HepG2 (cell line): ENCODE results near the gene SECTM1. TPM values are rescaled to one million over a fixed set of nuclear protein-coding genes. Genes with fewer than 3 reads are reported as not detected.
A peak's percentile ranks its signal among the peaks of the same experiment; 100 is the strongest.

ENCODE experiments used
- ARID2 ChIP-seq: sonication (generic); formaldehyde crosslinking; IDR thresholded peaks from 2 replicates; pipeline ENCODE4 v1.8.1; 2022; ENCODE audit warnings: mild to moderate bottlenecking, missing genetic modification reagents, borderline replicate concordance
- ELF4 ChIP-seq: sonication (generic); formaldehyde crosslinking; IDR thresholded peaks from 2 replicates; pipeline ENCODE4 v1.5.0; 2020; ENCODE audit warnings: missing genetic modification reagents, mild to moderate bottlenecking, moderate library complexity, borderline replicate concordance
- HMGA1 ChIP-seq: sonication (generic); formaldehyde crosslinking; conservative IDR thresholded peaks from 2 replicates; pipeline ENCODE4 v1.4.0; 2020; ENCODE audit warnings: missing genetic modification reagents
- KDM1A ChIP-seq: IDR thresholded peaks from 2 replicates; pipeline ENCODE4 v1.6.1; 2016; ENCODE audit warnings: missing compliant biosample characterization
- MAFG ChIP-seq: sonication (generic); formaldehyde crosslinking; IDR thresholded peaks from 2 replicates; pipeline ENCODE4 v1.5.1; 2020; ENCODE audit warnings: mild to moderate bottlenecking, missing genetic modification reagents
- NPAS2 ChIP-seq: sonication (generic); formaldehyde crosslinking; IDR thresholded peaks from 2 replicates; pipeline ENCODE4 v1.8.0; 2022; ENCODE audit warnings: mild to moderate bottlenecking, missing genetic modification reagents, borderline replicate concordance
- RBFOX2 ChIP-seq: fragments of 200-400 bp; formaldehyde crosslinking; IDR thresholded peaks from 2 replicates; pipeline ENCODE4 v1.6.1; 2017; ENCODE audit warnings: low read depth, mild to moderate bottlenecking, low read length
- RFXAP ChIP-seq: sonication (generic); formaldehyde crosslinking; IDR thresholded peaks from 2 replicates; pipeline ENCODE4 v1.4.0; 2020; ENCODE audit warnings: missing genetic modification reagents, borderline replicate concordance
- SALL2 ChIP-seq: sonication (generic); formaldehyde crosslinking; IDR thresholded peaks from 2 replicates; pipeline ENCODE4 v1.8.1; 2023; ENCODE audit warnings: mild to moderate bottlenecking, missing genetic modification reagents, inconsistent platforms
- SIX1 ChIP-seq: sonication (generic); formaldehyde crosslinking; IDR thresholded peaks from 2 replicates; pipeline ENCODE4 v1.4.0; 2020; ENCODE audit warnings: missing genetic modification reagents, borderline replicate concordance
- SRSF9 ChIP-seq: fragments of 200-400 bp; formaldehyde crosslinking; IDR thresholded peaks from 2 replicates; pipeline ENCODE4 v1.6.1; 2018; ENCODE audit warnings: borderline replicate concordance, mild to moderate bottlenecking, low read depth, low read length; ENCODE audit not compliant: insufficient read depth, poor library complexity, severe bottlenecking
- TAF15 ChIP-seq: fragments of 200-400 bp; formaldehyde crosslinking; IDR thresholded peaks from one replicate; pipeline ENCODE4 v1.6.1; 2018; ENCODE audit warnings: mild to moderate bottlenecking, low read depth, low read length; ENCODE audit not compliant: poor library complexity, severe bottlenecking
- XBP1 ChIP-seq: sonication (generic); formaldehyde crosslinking; IDR thresholded peaks from 2 replicates; pipeline ENCODE4 v1.5.0; 2020; ENCODE audit warnings: missing genetic modification reagents
- ZNF331 ChIP-seq: sonication (generic); formaldehyde crosslinking; IDR thresholded peaks from 2 replicates; pipeline ENCODE4 v1.4.0; 2020; ENCODE audit warnings: missing genetic modification reagents
- ZNF350 ChIP-seq: sonication (generic); formaldehyde crosslinking; IDR thresholded peaks from 2 replicates; pipeline ENCODE4 v1.4.0; 2020; ENCODE audit warnings: mild to moderate bottlenecking, low read depth, missing genetic modification reagents, borderline replicate concordance
- ZNF484 ChIP-seq: sonication (generic); formaldehyde crosslinking; IDR thresholded peaks from 2 replicates; pipeline ENCODE4 v1.5.1; 2020; ENCODE audit warnings: mild to moderate bottlenecking, low read depth, missing genetic modification reagents, borderline replicate concordance
- ZNF510 ChIP-seq: sonication (generic); formaldehyde crosslinking; IDR thresholded peaks from 2 replicates; pipeline ENCODE4 v1.4.0; 2020; ENCODE audit warnings: low read depth, mild to moderate bottlenecking, missing genetic modification reagents
- ZNF619 ChIP-seq: sonication (generic); formaldehyde crosslinking; IDR thresholded peaks from 2 replicates; pipeline ENCODE4 v1.4.0; 2020; ENCODE audit warnings: mild to moderate bottlenecking, missing genetic modification reagents
- polyA plus RNA-seq, 8 experiments: library from polyadenylated mRNA; depleted of rRNA in 3 of 8; stranded (reverse) in 7 of 8; unstranded in 1 of 8; fragments of >200 nt; fragmentation: Illumina TruSeq in 4 of 8; extraction: Trizol in 4 of 8; gene quantifications; 2 replicates each; pipeline versions ENCODE4 v1.2.1 to v1.2.3, GENCODE V29; 2011 to 2016; ENCODE audit warnings: low read depth in 4 of 8, missing spikeins in 1 of 8, mixed read lengths in 1 of 8; ENCODE audit not compliant: insufficient read depth in 1 of 8
- total RNA-seq, 5 experiments: library from RNA; depleted of rRNA; stranded (reverse); fragments of >200 nt; fragmentation: Illumina TruSeq; extraction: Trizol; gene quantifications; 2 replicates each; pipeline ENCODE4 v1.2.3, GENCODE V29; 2016; ENCODE audit warnings: low read depth in 1 of 5
- TF ChIP-seq, protein P1 (sequence below): sonication (generic); formaldehyde crosslinking; IDR thresholded peaks from 2 replicates; pipeline ENCODE4 v1.5.0; 2020; ENCODE audit warnings: mild to moderate bottlenecking, missing genetic modification reagents, borderline replicate concordance
- TF ChIP-seq, protein P2 (sequence below): sonication (generic); formaldehyde crosslinking; IDR thresholded peaks from 2 replicates; pipeline ENCODE4 v1.8.1; 2022; ENCODE audit warnings: mild to moderate bottlenecking, missing genetic modification reagents

The SECTM1 gene
- total and polyA plus RNA-seq, 2 of the 13 experiments (the other 11 are each of a cell fraction or from before 2014, with no cell fraction given), result 3.5 to 5.3 TPM

DNA sequence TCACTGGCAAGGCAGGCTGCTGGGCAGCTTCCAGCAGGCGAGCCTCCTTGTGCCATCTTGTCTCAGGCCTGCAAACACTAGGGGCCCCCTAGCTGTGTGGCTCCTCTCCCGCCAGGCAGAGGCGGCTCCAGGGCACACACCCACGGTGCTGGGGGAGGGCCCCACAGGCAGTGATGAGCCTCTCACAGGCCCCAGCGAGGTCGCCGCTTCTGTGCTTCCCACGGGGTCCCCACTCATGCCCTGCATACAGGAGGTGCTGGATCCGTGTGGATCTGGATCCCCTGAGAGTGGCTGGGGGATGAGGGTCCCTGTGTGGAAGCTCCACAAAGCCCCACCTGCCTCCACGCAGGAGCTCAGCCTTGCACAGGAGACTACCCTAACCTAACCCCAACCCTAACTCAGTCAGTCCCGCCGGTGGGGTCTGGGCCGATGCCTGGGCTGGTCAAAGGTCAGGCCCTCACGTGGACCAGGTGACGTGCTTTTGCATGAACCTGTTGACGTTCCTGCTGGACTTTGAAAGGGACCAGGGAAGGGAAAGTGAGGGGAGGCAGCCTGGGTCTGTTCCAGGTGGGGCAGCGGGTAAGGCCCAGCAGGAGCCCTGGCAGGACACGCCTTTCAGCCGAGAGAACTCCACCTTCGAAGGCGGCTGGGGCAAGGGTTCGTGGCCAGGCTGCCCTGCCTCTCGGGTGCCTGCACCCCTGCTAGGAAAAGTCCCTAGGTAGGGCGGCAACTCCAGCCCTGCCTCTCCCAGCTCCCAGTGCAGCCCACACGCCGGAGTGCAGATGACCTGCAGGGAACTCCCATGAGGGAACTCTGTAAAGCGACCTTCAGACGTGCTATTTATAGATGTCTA is 5.2 kb downstream of the SECTM1 start (continued):
- TF ChIP-seq RFXAP (CRISPR knock-in tag) (peak; percentile 49; the same call in 1 of the 2 replicates), RBFOX2 (peak; percentile 63), ZNF510 (peak; percentile 91; the same call in 1 of the 2 replicates), ZNF484 (CRISPR knock-in tag) (no peak), KDM1A (peak; percentile 20; the same call in 1 of the 2 replicates), HMGA1 (CRISPR knock-in tag) (no peak), NPAS2 (CRISPR knock-in tag) (peak; percentile 99), ARID2 (CRISPR knock-in tag) (peak; percentile 95), ELF4 (CRISPR knock-in tag) (no peak), SALL2 (CRISPR knock-in tag) (peak; percentile 79), XBP1 (CRISPR knock-in tag) (no peak), SRSF9 (no peak), SIX1 (CRISPR knock-in tag) (no peak), MAFG (CRISPR knock-in tag) (no peak), ZNF619 (CRISPR knock-in tag) (peak; percentile 37; the same call in 1 of the 2 replicates), ZNF350 (CRISPR knock-in tag) (peak; percentile 92; the same call in 1 of the 2 replicates), ZNF331 (CRISPR knock-in tag) (peak; percentile 87), TAF15 (peak; percentile 46)
- TF ChIP-seq, protein P1, sequence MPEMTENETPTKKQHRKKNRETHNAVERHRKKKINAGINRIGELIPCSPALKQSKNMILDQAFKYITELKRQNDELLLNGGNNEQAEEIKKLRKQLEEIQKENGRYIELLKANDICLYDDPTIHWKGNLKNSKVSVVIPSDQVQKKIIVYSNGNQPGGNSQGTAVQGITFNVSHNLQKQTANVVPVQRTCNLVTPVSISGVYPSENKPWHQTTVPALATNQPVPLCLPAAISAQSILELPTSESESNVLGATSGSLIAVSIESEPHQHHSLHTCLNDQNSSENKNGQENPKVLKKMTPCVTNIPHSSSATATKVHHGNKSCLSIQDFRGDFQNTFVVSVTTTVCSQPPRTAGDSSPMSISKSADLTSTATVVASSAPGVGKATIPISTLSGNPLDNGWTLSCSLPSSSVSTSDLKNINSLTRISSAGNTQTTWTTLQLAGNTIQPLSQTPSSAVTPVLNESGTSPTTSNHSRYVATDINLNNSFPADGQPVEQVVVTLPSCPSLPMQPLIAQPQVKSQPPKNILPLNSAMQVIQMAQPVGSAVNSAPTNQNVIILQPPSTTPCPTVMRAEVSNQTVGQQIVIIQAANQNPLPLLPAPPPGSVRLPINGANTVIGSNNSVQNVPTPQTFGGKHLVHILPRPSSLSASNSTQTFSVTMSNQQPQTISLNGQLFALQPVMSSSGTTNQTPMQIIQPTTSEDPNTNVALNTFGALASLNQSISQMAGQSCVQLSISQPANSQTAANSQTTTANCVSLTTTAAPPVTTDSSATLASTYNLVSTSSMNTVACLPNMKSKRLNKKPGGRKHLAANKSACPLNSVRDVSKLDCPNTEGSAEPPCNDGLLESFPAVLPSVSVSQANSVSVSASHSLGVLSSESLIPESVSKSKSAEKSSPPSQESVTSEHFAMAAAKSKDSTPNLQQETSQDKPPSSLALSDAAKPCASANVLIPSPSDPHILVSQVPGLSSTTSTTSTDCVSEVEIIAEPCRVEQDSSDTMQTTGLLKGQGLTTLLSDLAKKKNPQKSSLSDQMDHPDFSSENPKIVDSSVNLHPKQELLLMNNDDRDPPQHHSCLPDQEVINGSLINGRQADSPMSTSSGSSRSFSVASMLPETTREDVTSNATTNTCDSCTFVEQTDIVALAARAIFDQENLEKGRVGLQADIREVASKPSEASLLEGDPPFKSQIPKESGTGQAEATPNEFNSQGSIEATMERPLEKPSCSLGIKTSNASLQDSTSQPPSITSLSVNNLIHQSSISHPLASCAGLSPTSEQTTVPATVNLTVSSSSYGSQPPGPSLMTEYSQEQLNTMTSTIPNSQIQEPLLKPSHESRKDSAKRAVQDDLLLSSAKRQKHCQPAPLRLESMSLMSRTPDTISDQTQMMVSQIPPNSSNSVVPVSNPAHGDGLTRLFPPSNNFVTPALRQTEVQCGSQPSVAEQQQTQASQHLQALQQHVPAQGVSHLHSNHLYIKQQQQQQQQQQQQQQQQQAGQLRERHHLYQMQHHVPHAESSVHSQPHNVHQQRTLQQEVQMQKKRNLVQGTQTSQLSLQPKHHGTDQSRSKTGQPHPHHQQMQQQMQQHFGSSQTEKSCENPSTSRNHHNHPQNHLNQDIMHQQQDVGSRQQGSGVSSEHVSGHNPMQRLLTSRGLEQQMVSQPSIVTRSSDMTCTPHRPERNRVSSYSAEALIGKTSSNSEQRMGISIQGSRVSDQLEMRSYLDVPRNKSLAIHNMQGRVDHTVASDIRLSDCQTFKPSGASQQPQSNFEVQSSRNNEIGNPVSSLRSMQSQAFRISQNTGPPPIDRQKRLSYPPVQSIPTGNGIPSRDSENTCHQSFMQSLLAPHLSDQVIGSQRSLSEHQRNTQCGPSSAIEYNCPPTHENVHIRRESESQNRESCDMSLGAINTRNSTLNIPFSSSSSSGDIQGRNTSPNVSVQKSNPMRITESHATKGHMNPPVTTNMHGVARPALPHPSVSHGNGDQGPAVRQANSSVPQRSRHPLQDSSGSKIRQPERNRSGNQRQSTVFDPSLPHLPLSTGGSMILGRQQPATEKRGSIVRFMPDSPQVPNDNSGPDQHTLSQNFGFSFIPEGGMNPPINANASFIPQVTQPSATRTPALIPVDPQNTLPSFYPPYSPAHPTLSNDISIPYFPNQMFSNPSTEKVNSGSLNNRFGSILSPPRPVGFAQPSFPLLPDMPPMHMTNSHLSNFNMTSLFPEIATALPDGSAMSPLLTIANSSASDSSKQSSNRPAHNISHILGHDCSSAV (CRISPR knock-in tag), result peak; percentile 56; the same call in 1 of the 2 replicates
- TF ChIP-seq, protein P2, sequence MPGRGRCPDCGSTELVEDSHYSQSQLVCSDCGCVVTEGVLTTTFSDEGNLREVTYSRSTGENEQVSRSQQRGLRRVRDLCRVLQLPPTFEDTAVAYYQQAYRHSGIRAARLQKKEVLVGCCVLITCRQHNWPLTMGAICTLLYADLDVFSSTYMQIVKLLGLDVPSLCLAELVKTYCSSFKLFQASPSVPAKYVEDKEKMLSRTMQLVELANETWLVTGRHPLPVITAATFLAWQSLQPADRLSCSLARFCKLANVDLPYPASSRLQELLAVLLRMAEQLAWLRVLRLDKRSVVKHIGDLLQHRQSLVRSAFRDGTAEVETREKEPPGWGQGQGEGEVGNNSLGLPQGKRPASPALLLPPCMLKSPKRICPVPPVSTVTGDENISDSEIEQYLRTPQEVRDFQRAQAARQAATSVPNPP (CRISPR knock-in tag), result peak; percentile 92
